Measurements from ENCODE around the gene SLC49A3.

DNA sequence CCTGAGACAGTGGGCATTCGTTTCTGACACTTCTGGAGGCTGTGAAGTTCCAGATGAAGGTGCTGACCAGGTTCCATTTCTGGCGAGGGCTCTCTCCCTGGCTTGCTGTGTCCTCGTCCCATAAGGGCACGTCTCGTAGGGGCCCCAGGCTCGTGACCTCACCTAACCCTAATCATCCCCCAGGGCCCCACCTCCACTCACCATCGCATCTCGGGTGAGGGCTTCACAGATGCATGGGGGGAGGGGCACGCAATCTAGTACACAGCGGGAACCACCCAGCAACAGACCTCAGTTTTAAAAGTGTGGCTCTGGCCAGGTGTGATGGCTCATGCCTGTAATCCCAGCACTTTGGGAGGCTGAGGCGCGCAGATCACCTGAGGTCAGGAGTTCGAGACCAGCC is 41.5 kb downstream of the SLC49A3 start:
- TF ChIP-seq, protein P1, sequence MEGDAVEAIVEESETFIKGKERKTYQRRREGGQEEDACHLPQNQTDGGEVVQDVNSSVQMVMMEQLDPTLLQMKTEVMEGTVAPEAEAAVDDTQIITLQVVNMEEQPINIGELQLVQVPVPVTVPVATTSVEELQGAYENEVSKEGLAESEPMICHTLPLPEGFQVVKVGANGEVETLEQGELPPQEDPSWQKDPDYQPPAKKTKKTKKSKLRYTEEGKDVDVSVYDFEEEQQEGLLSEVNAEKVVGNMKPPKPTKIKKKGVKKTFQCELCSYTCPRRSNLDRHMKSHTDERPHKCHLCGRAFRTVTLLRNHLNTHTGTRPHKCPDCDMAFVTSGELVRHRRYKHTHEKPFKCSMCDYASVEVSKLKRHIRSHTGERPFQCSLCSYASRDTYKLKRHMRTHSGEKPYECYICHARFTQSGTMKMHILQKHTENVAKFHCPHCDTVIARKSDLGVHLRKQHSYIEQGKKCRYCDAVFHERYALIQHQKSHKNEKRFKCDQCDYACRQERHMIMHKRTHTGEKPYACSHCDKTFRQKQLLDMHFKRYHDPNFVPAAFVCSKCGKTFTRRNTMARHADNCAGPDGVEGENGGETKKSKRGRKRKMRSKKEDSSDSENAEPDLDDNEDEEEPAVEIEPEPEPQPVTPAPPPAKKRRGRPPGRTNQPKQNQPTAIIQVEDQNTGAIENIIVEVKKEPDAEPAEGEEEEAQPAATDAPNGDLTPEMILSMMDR (conservative IDR thresholded peaks at IDR 0.05; ENCODE audit: low read depth, low read length) = no peak
- TF ChIP-seq SMC3 (IDR thresholded peaks at IDR 0.05; ENCODE audit: low read depth, low read length) (no peak), RFX5 (IDR thresholded peaks at IDR 0.05; ENCODE audit: low read depth, low read length) (no peak), RAD21 (IDR thresholded peaks at IDR 0.05; ENCODE audit: low read length) (no peak), POLR2A (IDR thresholded peaks at IDR 0.05; ENCODE audit: low read depth, low read length) (no peak)
